ENCODE data around the gene ADAMTS12.
"Not testable (repeated sequence)": the region's sequence is repeated elsewhere in the genome, so short reads cannot be mapped to it uniquely, and the experiment has no call there.

- not testable (repeated sequence) for TF ChIP-seq TAF1 (IDR thresholded peaks at IDR 0.05; ENCODE audit: borderline replicate concordance, low read depth, low read length); CTCF (IDR thresholded peaks at IDR 0.05); RAD21 (IDR thresholded peaks at IDR 0.05; ENCODE audit: low read length); EZH2phosphoT487 (IDR thresholded peaks at IDR 0.05; ENCODE audit: borderline replicate concordance, low read depth); RFX5 (IDR thresholded peaks at IDR 0.05; ENCODE audit: low read length); MXI1 (IDR thresholded peaks at IDR 0.05; ENCODE audit: low read depth, low read length); FOSL2 (IDR thresholded peaks at IDR 0.05; ENCODE audit: borderline replicate concordance, low read depth)
Measured at GRCh38 chr5:33539790-33540189, 352.0 kb downstream of the ADAMTS12 start.

Measured in SK-N-SH (cell line).